Stimulated activated CD8-positive, alpha-beta memory T cell treated with anti-CD3 and anti-CD28 coated beads, Interleukin-7, amount 100 ng/mL, for 1 hour (primary cell): ENCODE measurements around the gene TRPV2.
"Not testable (repeated sequence)": the region's sequence is repeated elsewhere in the genome, so short reads cannot be mapped to it uniquely, and the experiment has no call there.

Source experiments
- DNase-seq, 2 donors: peaks; one replicate each; pipeline ENCODE4 v3.0.0-alpha.2; 2020; ENCODE audit warnings: low read depth in 2 of 2

Gene TRPV2

DNA sequence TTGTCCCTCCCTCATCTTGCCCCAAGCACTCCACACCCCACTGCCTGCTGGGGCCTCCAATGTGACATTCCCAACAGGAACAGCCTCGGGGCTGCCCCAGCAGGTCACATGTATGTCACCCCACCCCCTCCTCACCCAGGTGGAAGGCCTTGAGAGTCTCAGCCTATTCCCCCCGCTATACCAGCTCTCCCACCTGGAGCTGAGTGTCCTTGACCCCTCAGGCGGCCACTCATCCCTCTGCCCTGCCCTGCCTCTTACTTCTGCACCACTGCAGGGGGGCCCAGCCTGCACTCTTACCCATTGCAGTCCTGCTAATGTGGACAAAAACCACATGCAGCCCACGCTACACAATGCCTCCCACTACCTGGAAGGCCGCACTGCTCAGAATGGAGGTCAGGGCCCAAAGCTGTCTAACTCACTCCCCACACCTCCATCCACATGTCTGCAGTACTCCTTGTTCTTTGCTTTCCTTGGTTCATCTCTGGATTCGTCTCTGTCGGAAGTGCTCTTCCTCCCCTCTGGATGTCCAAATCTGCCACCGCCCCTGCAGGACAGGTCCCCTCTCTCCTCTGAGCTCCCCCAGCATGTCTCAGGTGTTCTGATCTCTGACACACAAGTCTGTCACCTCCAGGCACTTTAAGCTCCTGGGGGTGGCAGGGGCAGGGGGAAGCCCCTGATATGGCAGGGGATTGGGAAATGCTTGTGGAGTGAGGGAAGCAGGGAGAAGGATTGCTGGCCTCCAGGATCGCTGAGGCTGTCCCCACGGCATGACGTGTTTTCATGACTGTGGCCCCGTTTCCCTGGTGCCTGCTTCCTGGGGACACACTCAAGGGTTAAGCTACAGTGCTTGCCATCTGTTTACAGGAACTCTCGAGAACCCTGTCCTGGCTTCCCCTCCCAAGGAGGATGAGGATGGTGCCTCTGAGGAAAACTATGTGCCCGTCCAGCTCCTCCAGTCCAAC is 20.8 kb downstream of the TRPV2 start:
- DNase-seq = no peak

DNA sequence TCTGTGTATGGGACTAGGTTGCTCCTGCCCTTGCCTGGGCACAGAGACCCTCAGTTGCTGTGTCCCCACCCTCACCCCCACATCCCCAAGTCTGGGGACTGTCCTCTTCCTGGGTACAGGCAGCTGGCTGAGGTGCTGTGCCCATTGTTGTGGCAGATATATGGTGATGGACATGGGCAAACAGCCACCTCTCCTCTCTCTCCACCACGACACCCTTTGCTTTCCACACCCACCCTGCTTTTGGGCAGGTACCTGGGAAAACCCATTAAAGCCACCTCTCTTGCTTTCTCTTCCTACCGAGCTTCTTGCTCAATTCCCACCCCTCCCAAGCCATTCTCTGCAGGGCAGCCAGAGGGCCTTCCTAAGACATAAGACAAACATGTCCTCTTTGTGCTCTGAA is 21.7 kb downstream of the TRPV2 start:
- no peak for DNase-seq

DNA sequence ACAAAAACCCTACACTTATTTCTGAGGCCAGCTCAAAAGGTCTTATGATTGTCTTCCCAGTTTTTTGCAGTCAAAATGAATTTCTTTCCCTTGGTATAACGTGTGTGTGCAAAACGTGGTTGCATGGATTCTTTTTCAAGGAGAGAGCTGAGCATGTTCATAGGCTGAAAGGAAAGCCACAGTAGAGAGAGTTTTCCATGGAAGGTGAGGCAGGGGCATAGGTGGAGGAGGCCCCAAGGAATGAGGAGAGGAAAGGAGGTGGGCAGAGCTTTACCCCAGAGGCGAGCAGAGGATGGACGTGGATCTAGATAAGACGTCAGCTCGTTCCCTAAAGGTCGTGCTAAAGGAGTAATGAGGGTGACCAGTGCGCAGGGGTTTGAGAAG is 22.8 kb downstream of the TRPV2 start:
- no peak for DNase-seq

DNA sequence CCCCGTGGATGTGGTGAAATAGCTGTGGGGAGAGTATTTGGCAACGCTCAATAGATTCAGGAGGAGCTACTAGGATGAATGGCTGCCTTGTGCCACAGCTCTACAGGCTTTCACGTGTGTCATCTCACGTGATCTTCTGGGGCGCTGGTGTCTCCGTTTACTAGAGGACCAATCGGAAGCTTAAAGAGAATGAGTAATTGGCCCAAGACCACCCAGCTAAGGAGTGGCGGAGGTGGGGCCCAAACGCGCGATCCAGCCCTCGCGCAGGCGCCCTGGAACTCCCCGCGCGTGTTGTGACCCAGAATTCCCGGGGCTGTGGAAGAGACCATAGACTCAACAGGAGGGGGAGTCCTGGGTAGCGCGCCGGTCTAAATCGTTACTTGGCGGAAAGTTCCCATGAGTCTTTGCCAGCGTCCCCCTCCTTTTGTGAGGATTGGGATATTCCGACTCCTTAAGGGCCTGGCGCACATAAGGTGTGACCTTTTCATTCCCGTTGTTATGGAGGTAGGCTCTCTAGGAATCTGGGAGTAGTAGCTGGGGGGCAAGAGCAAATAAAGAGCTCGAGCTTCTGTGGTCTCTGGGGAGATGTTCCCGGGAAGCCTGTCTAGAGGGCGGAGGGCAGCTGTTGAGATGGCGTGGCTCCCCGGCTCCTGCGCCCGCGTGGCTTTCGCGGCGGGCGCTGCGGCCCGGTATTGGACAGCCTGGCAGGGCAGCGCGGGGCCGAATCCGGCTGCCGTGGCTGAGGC is 23.4 kb downstream of the TRPV2 start:
- peak; percentile 86 to 87 for DNase-seq

DNA sequence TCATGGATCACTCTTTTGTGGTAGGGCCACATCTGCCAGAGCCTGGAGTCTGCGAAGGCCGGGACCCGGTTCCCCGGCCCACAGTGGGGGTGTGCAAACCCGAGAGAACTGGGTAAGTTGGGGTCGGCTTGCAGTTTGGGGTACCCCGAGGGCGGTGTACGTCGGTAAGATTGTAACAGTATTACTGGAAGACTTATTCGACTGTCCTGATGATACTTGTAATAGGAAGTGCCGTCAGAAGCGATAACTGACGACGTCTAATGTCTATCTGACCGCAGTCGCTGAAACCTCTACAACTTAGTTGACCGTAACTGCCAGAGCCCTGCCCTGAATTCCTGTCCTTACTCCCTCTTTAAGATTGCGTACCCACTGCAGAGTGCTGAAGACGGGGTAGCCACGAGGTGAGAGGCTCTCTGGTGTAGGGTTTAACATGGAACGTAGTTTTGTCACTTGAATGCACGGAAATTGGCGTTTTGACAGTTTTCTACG is 24.0 kb downstream of the TRPV2 start:
- no peak for DNase-seq

DNA sequence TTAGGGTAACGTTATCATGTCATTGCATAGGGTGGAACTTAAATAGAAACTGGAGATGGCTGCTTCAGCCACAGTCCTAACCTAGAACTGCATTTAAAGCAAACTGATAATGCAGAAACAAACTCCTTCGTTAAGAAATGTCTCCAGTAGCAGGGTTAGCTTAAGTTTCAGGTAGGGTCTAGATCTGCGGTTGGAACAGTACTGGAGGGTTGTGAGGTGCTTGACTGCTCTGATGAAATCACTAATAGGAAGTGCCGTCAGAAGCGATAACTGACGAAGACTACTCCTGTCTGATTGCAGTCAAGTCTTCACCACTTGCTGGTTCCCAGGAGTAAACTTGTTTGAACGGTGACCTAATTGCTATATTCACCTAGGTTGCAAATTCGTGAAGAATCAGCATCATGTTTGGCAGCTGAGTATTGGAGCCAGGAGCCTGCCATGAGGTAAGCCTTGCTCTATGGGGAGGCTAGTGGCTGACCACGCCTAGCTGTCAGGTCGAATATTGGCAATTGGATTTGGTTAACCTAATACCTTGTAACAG is 24.5 kb downstream of the TRPV2 start:
- no peak for DNase-seq

DNA sequence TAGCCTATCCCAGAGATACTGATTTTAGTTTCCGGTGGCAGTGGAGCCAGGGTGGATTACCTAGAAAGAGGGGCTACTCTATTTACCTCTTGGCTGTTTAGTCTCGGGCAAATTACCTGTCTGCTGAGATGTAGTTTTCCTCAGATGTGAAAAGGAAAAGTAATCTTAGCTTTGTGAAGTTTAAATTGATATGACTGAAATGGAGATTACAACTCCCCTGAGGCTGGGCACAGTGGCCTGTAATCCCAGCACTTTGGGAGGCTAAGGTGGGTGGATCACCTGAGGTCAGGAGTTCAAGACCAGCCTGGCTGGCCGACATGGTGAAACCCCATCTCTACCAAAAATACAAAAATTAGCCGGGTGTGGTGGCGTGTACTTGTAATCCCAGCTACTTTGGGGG is 25.0 kb downstream of the TRPV2 start:
- DNase-seq = not testable (repeated sequence)

DNA sequence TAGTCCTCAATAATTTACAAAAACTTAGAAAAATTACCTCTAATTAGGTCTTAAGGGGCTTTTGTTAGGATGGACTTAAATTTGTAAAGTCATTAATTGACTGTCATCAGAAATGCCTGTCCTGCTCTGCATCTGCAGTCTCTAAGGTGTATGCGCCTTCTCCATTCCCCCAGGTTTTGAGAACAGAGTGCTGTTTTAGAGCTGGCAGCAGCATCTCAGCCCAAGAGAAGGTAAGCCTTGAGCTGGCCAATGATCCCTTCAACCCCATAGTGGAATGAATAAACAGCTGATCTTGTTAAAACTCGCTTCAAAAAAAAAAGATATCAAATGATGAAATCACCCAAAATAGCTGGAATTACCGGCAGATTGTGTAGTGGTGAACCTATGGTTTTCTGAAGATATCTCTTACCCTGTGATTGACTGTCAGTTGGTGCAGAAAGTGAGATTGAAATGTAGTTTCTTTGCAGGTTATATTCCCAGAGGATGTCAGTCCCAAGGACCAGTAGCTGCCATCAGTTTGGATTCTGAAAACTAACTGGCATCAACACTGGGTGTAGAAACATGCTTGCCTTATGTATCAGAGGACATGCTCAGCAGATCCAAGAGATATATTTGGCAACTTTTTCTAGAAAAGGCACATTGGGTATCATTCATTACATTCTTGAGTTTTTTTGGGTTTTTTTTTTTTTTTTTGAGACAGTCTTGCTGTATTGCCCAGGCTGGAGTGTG is 25.7 kb downstream of the TRPV2 start:
- DNase-seq = no peak

DNA sequence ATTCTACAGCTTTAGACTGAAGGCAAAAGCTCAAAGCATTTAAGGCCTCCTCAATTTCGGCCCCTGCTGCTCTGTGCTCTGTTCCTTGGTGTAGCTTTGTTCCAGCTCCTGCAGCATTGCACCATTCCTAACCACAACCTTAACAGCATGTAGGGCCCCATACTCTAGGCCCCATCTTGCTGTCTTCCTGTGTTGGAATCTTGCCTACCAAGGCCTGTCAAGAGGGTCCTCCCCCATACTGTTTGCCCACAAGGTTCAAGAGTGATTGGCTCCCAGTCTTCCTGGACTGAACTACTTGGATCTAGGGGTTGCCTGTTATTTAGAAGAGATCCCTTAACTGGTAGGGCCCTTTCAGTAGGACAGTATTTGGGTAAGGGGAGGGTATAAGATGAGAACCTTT is 26.8 kb downstream of the TRPV2 start:
- no peak for DNase-seq

DNA sequence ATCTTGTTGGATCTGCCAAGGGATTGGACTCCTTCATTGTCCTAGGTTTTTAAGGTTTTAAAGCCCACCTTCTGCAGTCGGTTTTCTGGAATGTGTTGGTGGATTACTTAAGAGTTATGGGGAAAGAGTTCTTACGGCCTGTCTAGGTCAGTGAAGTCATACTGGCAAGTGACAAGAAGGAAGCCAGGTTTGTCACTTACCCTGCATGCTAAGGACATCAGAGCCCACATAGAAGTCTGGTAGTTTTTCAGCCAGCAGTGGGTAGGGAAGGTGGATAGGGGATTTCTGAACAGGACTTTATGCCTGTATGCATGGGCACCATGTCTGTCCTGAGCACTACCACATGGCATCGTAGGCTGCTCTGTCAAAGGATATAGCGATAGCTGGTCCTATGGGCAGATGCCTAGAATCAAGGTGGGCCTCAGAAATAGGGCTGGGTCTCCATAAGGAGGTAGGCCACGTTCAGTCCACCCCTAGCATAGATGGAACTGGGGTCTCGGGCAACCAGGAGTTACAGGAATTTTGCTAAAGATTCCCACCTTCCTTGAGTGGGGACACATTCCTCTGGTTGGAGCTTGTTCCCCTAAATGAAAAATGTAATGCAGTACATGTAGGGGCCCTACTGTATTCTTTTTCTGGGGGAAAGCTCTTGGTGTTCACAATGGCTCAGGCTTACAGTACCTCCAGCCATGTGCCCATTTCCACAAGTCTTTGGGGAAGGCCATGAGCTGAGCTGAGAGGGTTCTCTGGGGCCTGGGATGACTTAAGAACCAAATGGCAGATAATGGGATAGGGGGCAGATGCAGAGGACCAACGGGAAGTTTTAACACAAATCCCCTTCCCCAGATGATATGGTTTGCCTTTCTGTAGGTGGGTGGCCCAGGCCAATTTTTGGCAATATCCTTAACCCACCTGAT is 27.5 kb downstream of the TRPV2 start:
- DNase-seq = no peak

DNA sequence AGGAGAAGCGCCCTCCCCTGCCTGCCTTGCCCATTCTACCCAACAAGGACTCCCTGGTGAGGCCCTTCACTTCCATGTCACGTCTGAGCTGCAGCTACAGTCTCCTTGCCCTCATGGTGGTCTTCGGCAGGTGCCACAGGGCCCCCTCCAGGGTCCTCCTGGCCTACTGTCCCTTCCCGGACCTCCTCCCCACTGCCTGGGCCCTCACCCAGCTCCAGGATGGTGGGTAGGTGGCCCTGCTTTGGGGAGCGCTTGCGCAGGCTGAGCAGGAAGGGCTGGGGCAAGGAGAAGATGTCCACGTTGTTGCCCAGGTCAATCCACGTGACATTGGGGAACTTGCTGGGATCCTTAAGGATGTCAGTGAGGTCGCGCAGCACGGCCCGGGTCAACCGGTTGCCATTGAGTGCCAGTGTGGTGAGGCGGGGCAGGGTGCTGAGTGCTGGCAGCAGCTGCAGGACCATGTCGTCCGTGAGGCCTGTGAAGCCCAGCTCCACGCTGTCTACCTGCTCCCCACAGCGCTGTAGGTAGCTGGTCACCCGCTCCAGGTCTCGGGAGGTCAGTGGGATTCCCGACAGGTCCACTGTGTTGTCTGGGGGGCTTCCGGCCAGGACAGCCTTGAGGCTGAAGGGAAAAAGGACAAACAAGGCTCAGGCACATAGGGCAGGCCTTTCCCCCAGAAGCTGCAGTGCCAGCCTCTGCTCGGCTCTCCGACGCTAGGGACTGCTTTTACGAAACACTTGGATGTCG is 28.3 kb downstream of the TRPV2 start:
- DNase-seq = no peak

DNA sequence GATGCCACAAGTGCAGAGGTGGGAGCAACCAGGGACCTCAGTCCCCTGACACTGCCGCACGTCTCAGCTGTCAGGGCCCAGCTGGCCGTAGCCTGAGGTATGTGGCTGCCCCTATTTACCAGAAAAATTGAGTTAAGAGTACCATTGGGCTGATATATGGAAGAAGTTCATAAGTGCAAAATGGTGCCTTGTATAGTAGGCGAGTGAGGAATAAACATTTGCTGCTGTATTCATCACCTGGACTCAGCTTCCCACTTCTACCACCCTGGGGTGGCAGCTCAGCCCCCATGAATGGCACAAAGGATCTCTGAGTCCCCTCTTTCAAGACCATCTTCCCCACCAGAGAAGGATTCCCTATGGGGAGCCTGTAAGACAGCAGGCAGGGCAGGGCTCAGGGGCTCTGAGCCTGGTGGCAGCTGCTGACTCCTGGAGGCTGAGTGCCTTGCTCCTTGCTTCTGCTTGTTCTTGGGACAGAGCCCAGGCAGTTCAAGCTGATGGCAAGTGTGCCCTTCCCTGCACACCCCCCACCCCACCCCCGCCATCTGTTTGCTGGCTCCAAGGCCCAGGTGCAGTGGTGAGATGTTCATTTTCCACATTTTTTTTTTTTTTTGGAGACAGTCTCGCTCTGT is 29.0 kb downstream of the TRPV2 start:
- DNase-seq = no peak

DNA sequence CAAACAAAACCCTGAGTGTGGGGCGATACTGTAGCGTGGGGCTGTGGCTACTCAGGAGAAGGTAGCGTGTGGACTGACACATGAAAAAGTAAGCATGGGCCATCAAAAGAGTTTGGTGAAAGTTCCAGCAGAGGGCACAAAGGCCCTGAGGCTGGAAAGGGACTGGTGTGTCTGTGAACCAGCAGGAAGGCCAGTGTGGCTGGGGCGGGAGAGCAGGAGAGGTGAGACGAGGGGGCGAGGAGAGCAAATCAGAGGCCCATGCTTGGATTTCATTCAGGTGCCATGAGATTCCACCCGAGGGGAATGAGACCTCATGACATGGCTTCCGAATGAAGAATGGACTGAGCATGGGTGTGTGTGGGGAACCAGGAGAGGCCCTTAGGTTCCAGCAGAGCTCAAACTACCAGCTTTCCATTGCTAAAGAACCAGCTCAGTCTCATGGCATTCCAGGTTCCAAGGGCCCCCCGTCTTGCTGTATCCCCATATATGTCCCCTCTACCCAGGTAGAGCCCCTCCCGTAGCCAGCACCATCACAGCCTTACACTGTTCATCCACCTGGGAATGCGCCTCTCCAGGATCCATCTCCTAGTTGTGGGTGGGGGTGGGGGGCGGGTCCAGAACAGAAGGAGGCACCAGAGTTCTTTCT is 31.1 kb downstream of the TRPV2 start:
- no peak for DNase-seq

DNA sequence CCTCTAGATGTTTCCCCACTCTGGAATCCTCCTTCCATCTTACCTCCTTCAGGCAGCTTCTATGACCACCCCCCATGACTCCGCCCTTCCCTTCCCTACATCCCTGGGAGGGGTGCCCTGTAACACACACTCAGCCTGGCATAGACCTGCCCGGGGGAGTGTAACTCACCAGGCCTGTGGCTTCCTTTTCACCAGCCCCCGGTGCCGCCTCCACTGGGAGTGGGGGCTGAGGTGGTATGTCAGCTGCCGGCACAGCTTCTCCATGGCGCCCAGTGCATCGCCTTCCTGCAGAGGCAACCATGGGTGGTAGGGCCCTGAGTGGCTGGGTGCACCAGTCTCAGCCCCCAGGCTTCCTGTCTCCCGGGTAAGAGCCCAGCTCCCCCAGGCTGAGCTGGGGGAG is 32.3 kb downstream of the TRPV2 start:
- no peak for DNase-seq

DNA sequence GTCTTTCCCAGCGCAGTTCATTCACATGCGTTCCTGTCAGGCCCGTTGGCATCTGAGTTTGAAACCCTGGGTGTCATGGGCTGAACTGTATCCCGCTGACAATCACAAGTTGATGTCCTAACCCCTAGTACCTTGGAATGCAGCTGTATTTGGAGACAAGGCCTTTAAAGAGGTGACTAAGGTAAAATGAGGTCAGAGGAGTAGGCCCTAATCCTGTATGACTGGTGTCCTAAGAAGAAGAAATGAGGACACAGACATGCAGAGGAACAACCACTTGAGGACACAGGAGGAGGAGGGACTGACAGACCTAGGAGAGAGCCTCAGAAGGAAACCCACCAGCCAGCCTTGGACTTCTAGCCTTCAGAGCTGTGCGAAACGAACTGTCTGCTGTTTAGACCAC is 33.1 kb downstream of the TRPV2 start:
- no peak for DNase-seq

DNA sequence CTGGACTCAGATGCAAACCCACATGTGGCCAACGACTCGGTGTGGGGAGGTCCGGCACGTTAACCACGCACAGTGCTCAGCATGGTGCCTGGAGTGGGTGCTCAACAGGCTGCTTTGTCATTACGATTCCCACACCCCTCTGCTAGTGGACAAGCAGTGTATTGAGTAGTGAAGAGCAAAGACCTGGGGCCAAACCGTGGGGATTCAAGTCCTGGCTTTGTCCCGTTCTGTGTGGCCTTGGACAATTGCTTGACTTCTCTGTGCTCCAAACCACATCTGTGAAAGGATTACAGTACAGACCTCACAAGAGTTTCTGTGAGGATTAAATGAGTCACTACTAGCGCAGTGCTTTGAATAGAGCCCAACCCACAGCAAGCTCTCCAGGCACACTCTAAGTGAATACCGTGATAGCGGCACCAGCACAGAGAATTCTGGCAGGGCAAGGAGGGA is 33.8 kb downstream of the TRPV2 start:
- no peak for DNase-seq

DNA sequence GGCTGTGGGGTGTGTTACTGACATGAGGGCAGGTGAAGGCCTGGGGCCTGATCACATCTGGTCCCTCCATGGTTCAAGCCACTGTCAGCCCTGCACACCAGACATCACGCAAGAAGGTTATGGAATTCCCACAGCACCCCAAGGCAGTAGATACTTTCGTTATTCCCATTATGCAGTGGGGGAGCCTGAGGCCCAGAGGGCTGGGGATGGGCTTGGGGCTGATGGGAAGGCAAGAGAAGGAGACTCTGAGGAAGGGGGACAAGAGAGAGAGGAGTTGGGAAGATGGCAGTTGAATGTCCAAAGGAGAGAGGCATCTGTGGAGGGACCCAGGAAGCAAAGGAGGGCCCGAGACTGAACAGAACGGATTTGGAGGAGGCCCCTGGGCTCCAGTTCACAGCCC is 34.7 kb downstream of the TRPV2 start:
- no peak for DNase-seq

DNA sequence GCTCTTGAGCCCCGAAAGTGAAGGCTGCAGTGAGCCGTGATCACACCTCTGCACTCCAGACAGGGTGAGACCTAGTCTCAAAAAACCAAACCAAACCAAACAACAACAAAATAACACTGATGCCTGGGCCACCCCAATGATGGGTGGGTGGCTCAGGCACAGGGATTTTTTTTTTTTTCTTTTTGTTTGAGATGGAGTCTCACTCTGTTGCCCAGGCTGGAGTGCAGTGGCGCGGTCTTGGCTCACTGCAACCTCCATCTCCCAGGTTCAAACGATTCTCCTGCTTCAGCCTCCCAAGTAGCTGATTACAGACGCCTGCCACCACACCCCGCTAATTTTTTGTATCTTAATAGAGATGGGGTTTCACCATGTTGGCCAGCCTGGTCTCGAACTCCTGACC is 36.9 kb downstream of the TRPV2 start:
- not testable (repeated sequence) for DNase-seq

DNA sequence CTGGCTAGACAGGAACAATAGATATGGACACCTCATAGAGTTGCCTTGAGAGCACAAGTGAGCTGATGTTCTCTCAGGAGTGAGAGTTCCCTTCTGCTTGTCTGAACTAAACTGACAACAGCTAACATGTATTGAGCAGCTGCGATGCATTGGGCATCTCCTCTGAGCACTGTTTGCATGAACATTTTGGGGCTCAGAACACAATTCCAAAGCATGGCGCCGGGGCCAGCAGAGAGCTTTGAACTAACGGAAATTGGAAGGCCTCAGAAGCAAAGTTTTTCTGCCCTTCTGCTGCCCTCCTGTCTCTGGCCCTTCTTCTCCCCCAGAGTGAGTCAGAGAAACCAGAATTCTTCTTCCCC is 38.1 kb downstream of the TRPV2 start:
- no peak for DNase-seq
